ENCODE data around the gene EXOSC10.

GRCh38 chr1:11134251-11134897 lies 34.7 kb upstream of the EXOSC10 start:
- TF ChIP-seq GATA3 (IDR thresholded peaks at IDR 0.05; ENCODE audit: low read depth, low read length) (no peak), GATA2 (IDR thresholded peaks at IDR 0.05; ENCODE audit: low read depth, low read length) (peak; percentile 52; the same call in 1 of the 2 replicates)
